Common myeloid progenitor, CD34-positive (primary cell): Measurements from ENCODE around the gene ZFAND2B.

Experiments used
- CTCF ChIA-PET: fragments of 350-600 bp; sonication (Branson Sonifier 250); formaldehyde crosslinking; loops from one replicate; lab custom pipeline; 2021; ENCODE audit warnings: antibody characterized with exemption; lab: Charles Lee
- POLR2A ChIA-PET: fragments of 350-600 bp; sonication (Branson Sonifier 250); formaldehyde crosslinking; loops from one replicate; lab custom pipeline; 2021; ENCODE audit warnings: antibody characterized with exemption; lab: Charles Lee
- DNase-seq, 3 donors: peaks; one replicate each; pipeline versions ENCODE4 v3.0.0 to v3.0.0-alpha.2; 2013
- H3K27ac ChIP-seq, 2 experiments: 1 replicate in 1 of 2; 2 replicates in 1 of 2; pipeline ENCODE4 v1.7.0; 2013; ENCODE audit warnings: inconsistent platforms in 2 of 2, low read length in 2 of 2, mild to moderate bottlenecking in 2 of 2, low read depth in 1 of 2, moderate library complexity in 1 of 2; ENCODE audit not compliant: severe bottlenecking in 2 of 2, insufficient read depth in 1 of 2, poor library complexity in 1 of 2
- H3K27me3 ChIP-seq, 5 experiments: replicated peaks in 2 of 5; 1 replicate in 3 of 5; 2 replicates in 2 of 5; pipeline versions ENCODE4 v1.6.1 to v1.7.0; 2013; ENCODE audit warnings: low read length in 4 of 5, mild to moderate bottlenecking in 2 of 5, moderate library complexity in 2 of 5, inconsistent platforms in 1 of 5; ENCODE audit not compliant: insufficient read depth in 5 of 5, control insufficient read depth in 4 of 5
- H3K36me3 ChIP-seq, 4 experiments: 1 replicate in 2 of 4; 2 replicates in 2 of 4; pipeline versions ENCODE4 v1.6.1 to v1.7.0; 2013; ENCODE audit warnings: low read length in 3 of 4, control low read depth in 1 of 4, mild to moderate bottlenecking in 1 of 4; ENCODE audit not compliant: control insufficient read depth in 4 of 4, insufficient read depth in 4 of 4
- H3K4me1 ChIP-seq, 4 experiments: 1 replicate in 3 of 4; 2 replicates in 1 of 4; pipeline versions ENCODE4 v1.6.1 to v1.7.1; 2013; ENCODE audit warnings: low read length in 3 of 4, mild to moderate bottlenecking in 3 of 4, control low read depth in 1 of 4, inconsistent platforms in 1 of 4, moderate library complexity in 1 of 4; ENCODE audit not compliant: control insufficient read depth in 4 of 4, insufficient read depth in 4 of 4; ENCODE audit errors: control extremely low read depth in 1 of 4
- H3K4me3 ChIP-seq, 7 experiments: 1 replicate in 4 of 7; 2 replicates in 3 of 7; pipeline versions ENCODE4 v1.5.1 to v1.7.0; 2013; ENCODE audit warnings: mild to moderate bottlenecking in 7 of 7, low read length in 6 of 7, moderate library complexity in 6 of 7, inconsistent platforms in 2 of 7, low read depth in 2 of 7, control low read depth in 1 of 7; ENCODE audit not compliant: insufficient read depth in 4 of 7, control insufficient read depth in 1 of 7; ENCODE audit errors: extremely low read depth in 1 of 7
- H3K9me3 ChIP-seq, 5 experiments: 1 replicate in 4 of 5; 2 replicates in 1 of 5; pipeline versions ENCODE4 v1.6.1 to v1.7.1; 2013; ENCODE audit warnings: low read length in 4 of 5, mild to moderate bottlenecking in 2 of 5, inconsistent platforms in 1 of 5, low read depth in 1 of 5, moderate library complexity in 1 of 5; ENCODE audit not compliant: control insufficient read depth in 4 of 5, insufficient read depth in 2 of 5; ENCODE audit errors: control extremely low read depth in 1 of 5
- WGBS: methylation state at CpG from one replicate; pipeline ENCODE4 v1.1.5; 2013; ENCODE audit not compliant: insufficient coverage; 5-methylcytosine and 5-hydroxymethylcytosine counted together

ZFAND2B gene

GRCh38 chr2:219249203-219249980, 42.8 kb downstream of the ZFAND2B start:
- CTCF ChIA-PET: interaction anchor here (0.6 to 4.1 kb wide), 15 partner anchors 12 to 176 kb away, joined by 3 to 27 read pairs (median 4); no protein-coding TSS in a partner anchor
- no peaks in the 10 kb centered on the region for H3K9me3 ChIP-seq
- peaks cover 0 to 4% (median 0%) of the 10 kb centered on the region in 5 experiments for H3K27me3 ChIP-seq
- H3K4me3 ChIP-seq: peak overlapping the region in 5 of 7 experiments; percentile 22 to 50 (median 44)
- POLR2A ChIA-PET: interaction anchor here (1.0 kb wide), 1 partner anchor 46 kb away, joined by 3 read pairs; no protein-coding TSS in a partner anchor
- DNase-seq: peak in 2 of 3 donors; percentile 57 to 70
- H3K36me3 ChIP-seq: peaks cover 0 to 22% (median 13%) of the 10 kb centered on the region in 4 experiments
- H3K4me1 ChIP-seq: peaks cover 45 to 92% (median 89%) of the 10 kb centered on the region in 4 experiments
- WGBS: 0% methylated on average over 4 of the region's 7 CpGs
- H3K27ac ChIP-seq: peak overlapping the region; percentile 3 to 46

- ChIA-PET CTCF (interaction anchor here (1.1 to 8.7 kb wide), 8 partner anchors 11 to 96 kb away, joined by 3 to 81 read pairs (median 6); partner anchors contain the start of gene DNAJB2), POLR2A (interaction anchor here (1.0 kb wide), 1 partner anchor 45 kb away, joined by 3 read pairs; no protein-coding TSS in a partner anchor)
- peaks cover 38 to 91% (median 89%) of the 10 kb centered on the region in 4 experiments for H3K4me1 ChIP-seq
- no peaks in the 10 kb centered on the region for H3K9me3 ChIP-seq
- no peak overlapping the region for H3K27ac ChIP-seq
- peak overlapping the region in 4 of 7 experiments; percentile 1 to 48 (median 32) for H3K4me3 ChIP-seq
- no peak for DNase-seq
- H3K27me3 ChIP-seq: peaks cover 0 to 5% (median 0%) of the 10 kb centered on the region in 5 experiments
- peaks cover 0 to 22% (median 13%) of the 10 kb centered on the region in 4 experiments for H3K36me3 ChIP-seq
- WGBS: 90% methylated on average over 21 of the region's 22 CpGs
Measured at GRCh38 chr2:219250049-219250781, 43.6 kb downstream of the ZFAND2B start.

- Histone ChIP-seq H3K27me3 (peaks cover 0 to 10% (median 0%) of the 10 kb centered on the region in 5 experiments), H3K36me3 (peaks cover 0 to 22% (median 13%) of the 10 kb centered on the region in 4 experiments), H3K9me3 (no peaks in the 10 kb centered on the region), H3K4me1 (peaks cover 31 to 82% (median 79%) of the 10 kb centered on the region in 4 experiments), H3K27ac (no peak overlapping the region), H3K4me3 (peak overlapping the region in 1 of 7 experiments; percentile 25)
- CTCF ChIA-PET: interaction anchor here (0.7 to 8.7 kb wide), 9 partner anchors 20 to 278 kb away, joined by 3 to 81 read pairs (median 3); partner anchors contain the start of gene DNAJB2
- POLR2A ChIA-PET: interaction anchor here (0.6 kb wide), 1 partner anchor 990 kb away, joined by 4 read pairs; no protein-coding TSS in a partner anchor
- no peak for DNase-seq
- 90% methylated on average over 4 of the region's 6 CpGs for WGBS
Measured at GRCh38 chr2:219251656-219252055, 45.1 kb downstream of the ZFAND2B start.

- Histone ChIP-seq H3K27ac (no peak overlapping the region), H3K4me1 (peaks cover 27 to 78% (median 74%) of the 10 kb centered on the region in 4 experiments), H3K27me3 (peaks cover 0 to 10% (median 0%) of the 10 kb centered on the region in 5 experiments), H3K9me3 (no peaks in the 10 kb centered on the region), H3K36me3 (peaks cover 0 to 22% (median 13%) of the 10 kb centered on the region in 4 experiments), H3K4me3 (peak overlapping the region in 5 of 7 experiments; percentile 8 to 97 (median 84))
- ChIA-PET POLR2A (interaction anchor here (0.6 to 1.1 kb wide), 2 partner anchors 22 to 990 kb away, joined by 3 to 4 read pairs; no protein-coding TSS in a partner anchor), CTCF (interaction anchor here (0.9 to 8.7 kb wide), 10 partner anchors 20 to 97 kb away, joined by 3 to 81 read pairs (median 4); partner anchors contain the start of genes ANKZF1, ATG9A and DNAJB2)
- WGBS: 94% methylated on average over 3 of the region's 5 CpGs
- DNase-seq: no peak
Measured at GRCh38 chr2:219252084-219252483, 45.5 kb downstream of the ZFAND2B start.

GRCh38 chr2:219252570-219252899, 46.0 kb downstream of the ZFAND2B start:
- peaks cover 0 to 10% (median 0%) of the 10 kb centered on the region in 5 experiments for H3K27me3 ChIP-seq
- ChIA-PET CTCF (interaction anchor here (0.6 to 8.7 kb wide), 9 partner anchors 23 to 100 kb away, joined by 3 to 81 read pairs (median 4); partner anchors contain the start of genes ANKZF1, ATG9A and DNAJB2), POLR2A (interaction anchor here (1.1 kb wide), 1 partner anchor 22 kb away, joined by 3 read pairs; no protein-coding TSS in a partner anchor)
- no peak overlapping the region for H3K27ac ChIP-seq
- no peak for DNase-seq
- peaks cover 0 to 22% (median 13%) of the 10 kb centered on the region in 4 experiments for H3K36me3 ChIP-seq
- no peaks in the 10 kb centered on the region for H3K9me3 ChIP-seq
- H3K4me3 ChIP-seq: peak overlapping the region; percentile 15 to 97 (median 75)
- H3K4me1 ChIP-seq: peaks cover 24 to 73% (median 70%) of the 10 kb centered on the region in 4 experiments
- 8% methylated on average over 9 of the region's 9 CpGs for WGBS
